SK-N-SH treated with all-trans-retinoic acid at 6 μM for 48 hours (cell line): ENCODE data around the gene NNMT.

Experiments
- ARNTL ChIP-seq: fragments of 450-650 bp; formaldehyde crosslinking; IDR thresholded peaks from 2 replicates; pipeline ENCODE4 v1.5.0; 2020; ENCODE audit warnings: low read depth, mild to moderate bottlenecking, moderate library complexity, borderline replicate concordance
- BACH2 ChIP-seq: fragments of 250-450 bp; sonication (Bioruptor Pico); IDR thresholded peaks from 2 replicates; pipeline ENCODE4 v1.9.0; 2021; ENCODE audit warnings: mild to moderate bottlenecking, borderline replicate concordance
- GLIS3 ChIP-seq: fragments of 250-450 bp; sonication (Bioruptor Pico); IDR thresholded peaks from 2 replicates; pipeline ENCODE4 v1.5.0; 2020; ENCODE audit warnings: mild to moderate bottlenecking, moderate library complexity
- ISL1 ChIP-seq: fragments of 250-450 bp; sonication (Bioruptor Pico); IDR thresholded peaks from 2 replicates; pipeline ENCODE4 v2.1.2; 2022; ENCODE audit warnings: mild to moderate bottlenecking, moderate library complexity
- PATZ1 ChIP-seq: fragments of 250-450 bp; sonication (Bioruptor Pico); IDR thresholded peaks from 2 replicates; pipeline ENCODE4 v1.8.0; 2020; ENCODE audit warnings: mild to moderate bottlenecking, moderate library complexity, borderline replicate concordance
- PPARA ChIP-seq: fragments of 250-450 bp; sonication (Bioruptor Pico); IDR thresholded peaks from 2 replicates; pipeline ENCODE4 v1.5.0; 2020; ENCODE audit warnings: mild to moderate bottlenecking, borderline replicate concordance
- ZNF8 ChIP-seq: fragments of 450-650 bp; formaldehyde crosslinking; IDR thresholded peaks from 2 replicates; pipeline ENCODE4 v1.5.0; 2020; ENCODE audit warnings: mild to moderate bottlenecking, moderate library complexity

- TF ChIP-seq PPARA (CRISPR knock-in tag) (no peak), GLIS3 (CRISPR knock-in tag) (no peak), PATZ1 (CRISPR knock-in tag) (no peak), ZNF8 (CRISPR knock-in tag) (no peak), ISL1 (CRISPR knock-in tag) (no peak), BACH2 (no peak), ARNTL (CRISPR knock-in tag) (no peak)
Measured at GRCh38 chr11:114345575-114346222, 49.5 kb downstream of the NNMT start.
